Immature natural killer cell (primary cell): ENCODE measurements around the gene TBATA. TPM values are rescaled to one million over a fixed set of nuclear protein-coding genes. Genes with fewer than 3 reads are reported as not detected.

Source experiments
- DNase-seq, 3 donors: peaks; one replicate each; pipeline ENCODE4 v3.0.0; 2022; ENCODE audit warnings: mixed read lengths in 1 of 3
- H3K27ac Mint-ChIP-seq, 6 donors: one replicate each; pipeline ENCODE4 v1.8.0; 2020; ENCODE audit warnings: mixed read lengths in 6 of 6, mild to moderate bottlenecking in 5 of 6, inconsistent platforms in 4 of 6, moderate library complexity in 3 of 6
- H3K27me3 Mint-ChIP-seq, 3 donors: one replicate each; pipeline ENCODE4 v1.8.0; 2020 to 2021; ENCODE audit warnings: low read depth in 3 of 3, mild to moderate bottlenecking in 3 of 3, mixed read lengths in 3 of 3, moderate library complexity in 3 of 3, inconsistent platforms in 1 of 3
- H3K36me3 Mint-ChIP-seq, 3 donors: one replicate each; pipeline ENCODE4 v1.8.0; 2020; ENCODE audit warnings: mixed read lengths in 3 of 3, inconsistent platforms in 2 of 3, mild to moderate bottlenecking in 2 of 3
- H3K4me1 Mint-ChIP-seq, 2 donors: one replicate each; pipeline ENCODE4 v1.8.0; 2020; ENCODE audit warnings: inconsistent platforms in 2 of 2, mild to moderate bottlenecking in 2 of 2, mixed read lengths in 2 of 2, moderate library complexity in 1 of 2
- H3K4me3 Mint-ChIP-seq, 5 donors: one replicate each; pipeline ENCODE4 v1.8.0; 2020; ENCODE audit warnings: mild to moderate bottlenecking in 5 of 5, mixed read lengths in 5 of 5, inconsistent platforms in 3 of 5, moderate library complexity in 3 of 5
- H3K9me3 Mint-ChIP-seq, 6 donors: one replicate each; pipeline ENCODE4 v1.8.0; 2020; ENCODE audit warnings: mild to moderate bottlenecking in 6 of 6, mixed read lengths in 6 of 6, inconsistent platforms in 4 of 6, moderate library complexity in 3 of 6
- polyA plus RNA-seq, 3 donors: library from polyadenylated mRNA; unstranded; fragments of 300-500 nt; fragmentation: Illumina TruSeq; gene quantifications; one replicate each; pipeline ENCODE4 v1.2.3, GENCODE V29; 2021

TBATA gene
- polyA plus RNA-seq, 3 donors from 2014 or later = not detected

- Mint-ChIP-seq H3K4me3 (no peak overlapping the region), H3K36me3 (no peaks in the 10 kb centered on the region), H3K27ac (peak overlapping the region in 1 of 6 donors; percentile 45), H3K4me1 (peaks cover 10% of the 10 kb centered on the region in 2 donors), H3K9me3 (no peaks in the 10 kb centered on the region), H3K27me3 (peaks cover 0 to 2% (median 0%) of the 10 kb centered on the region in 3 donors)
- no peak for DNase-seq
Observed at GRCh38 chr10:70745555-70745954, 39.6 kb downstream of the TBATA start.

DNA sequence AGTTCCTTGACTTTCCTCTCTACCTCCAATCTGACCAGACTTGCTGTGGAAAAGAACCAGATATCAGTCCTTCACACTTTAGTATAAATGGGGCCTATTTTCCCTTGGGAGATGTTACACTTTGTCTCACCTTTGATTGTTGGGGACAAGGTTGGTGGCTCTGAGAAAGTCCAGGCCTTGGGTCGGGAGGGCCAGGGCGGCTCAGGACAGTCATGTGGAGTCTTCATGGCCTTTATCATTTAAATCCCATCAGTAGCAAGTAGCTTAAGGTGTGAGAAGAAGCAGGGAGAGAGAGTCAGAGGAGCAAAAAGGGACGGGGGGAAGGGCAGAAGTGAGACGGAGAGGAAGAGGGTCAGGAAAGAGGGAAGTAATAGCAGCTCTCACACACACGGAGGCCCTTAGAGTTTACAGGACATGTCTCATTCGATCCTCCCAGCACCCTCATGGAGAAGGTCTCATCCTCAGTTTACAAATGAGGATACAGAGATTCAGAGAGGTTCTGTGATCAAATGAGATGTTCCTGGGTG is 40.5 kb downstream of the TBATA start:
- H3K27ac Mint-ChIP-seq = no peak overlapping the region
- H3K9me3 Mint-ChIP-seq = no peaks in the 10 kb centered on the region
- H3K4me1 Mint-ChIP-seq = peaks cover 10% of the 10 kb centered on the region in 2 donors
- peaks cover 0 to 2% (median 0%) of the 10 kb centered on the region in 3 donors for H3K27me3 Mint-ChIP-seq
- no peak overlapping the region for H3K4me3 Mint-ChIP-seq
- no peak for DNase-seq
- no peaks in the 10 kb centered on the region for H3K36me3 Mint-ChIP-seq

- Mint-ChIP-seq H3K27ac (no peak overlapping the region), H3K9me3 (no peaks in the 10 kb centered on the region)
Observed at GRCh38 chr10:70743879-70744278, 41.3 kb downstream of the TBATA start.

DNA sequence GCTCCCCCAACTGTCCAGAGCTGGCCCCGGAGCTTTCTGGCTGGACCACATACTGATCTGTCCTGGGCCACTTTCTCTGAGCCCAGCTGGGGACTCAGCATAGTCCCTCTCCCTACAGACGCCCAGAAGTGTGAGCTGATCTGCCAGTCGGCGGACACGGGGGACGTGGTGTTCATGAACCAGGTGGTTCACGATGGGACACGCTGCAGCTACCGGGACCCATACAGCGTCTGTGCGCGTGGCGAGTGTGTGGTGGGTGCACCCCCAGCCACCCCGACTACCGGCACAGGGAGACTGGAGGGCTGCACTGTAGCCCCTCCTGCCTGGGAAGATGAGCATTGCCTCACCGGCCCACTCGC is 41.8 kb downstream of the TBATA start:
- Mint-ChIP-seq H3K4me1 (peaks cover 10% of the 10 kb centered on the region in 2 donors), H3K4me3 (no peak overlapping the region), H3K9me3 (no peaks in the 10 kb centered on the region), H3K27ac (no peak overlapping the region), H3K27me3 (peaks cover 0 to 2% (median 0%) of the 10 kb centered on the region in 3 donors), H3K36me3 (no peaks in the 10 kb centered on the region)
- DNase-seq = no peak

More at GRCh38 chr10:70743879-70744278, 41.3 kb downstream of the TBATA start:
- Mint-ChIP-seq H3K36me3 (no peaks in the 10 kb centered on the region), H3K4me1 (peaks cover 10% of the 10 kb centered on the region in 2 donors), H3K27me3 (peaks cover 0 to 2% (median 0%) of the 10 kb centered on the region in 3 donors), H3K4me3 (no peak overlapping the region)
- DNase-seq = no peak

GRCh38 chr10:70742537-70743429 is 42.4 kb downstream of the TBATA start:
- Mint-ChIP-seq H3K4me3 (peak overlapping the region in 2 of 5 donors; percentile 3 to 27), H3K27me3 (peaks cover 0 to 2% (median 0%) of the 10 kb centered on the region in 3 donors), H3K27ac (peak overlapping the region in 3 of 6 donors; percentile 3 to 57 (median 46)), H3K9me3 (no peaks in the 10 kb centered on the region), H3K4me1 (peaks cover 10% of the 10 kb centered on the region in 2 donors), H3K36me3 (no peaks in the 10 kb centered on the region)
- DNase-seq = no peak

DNA sequence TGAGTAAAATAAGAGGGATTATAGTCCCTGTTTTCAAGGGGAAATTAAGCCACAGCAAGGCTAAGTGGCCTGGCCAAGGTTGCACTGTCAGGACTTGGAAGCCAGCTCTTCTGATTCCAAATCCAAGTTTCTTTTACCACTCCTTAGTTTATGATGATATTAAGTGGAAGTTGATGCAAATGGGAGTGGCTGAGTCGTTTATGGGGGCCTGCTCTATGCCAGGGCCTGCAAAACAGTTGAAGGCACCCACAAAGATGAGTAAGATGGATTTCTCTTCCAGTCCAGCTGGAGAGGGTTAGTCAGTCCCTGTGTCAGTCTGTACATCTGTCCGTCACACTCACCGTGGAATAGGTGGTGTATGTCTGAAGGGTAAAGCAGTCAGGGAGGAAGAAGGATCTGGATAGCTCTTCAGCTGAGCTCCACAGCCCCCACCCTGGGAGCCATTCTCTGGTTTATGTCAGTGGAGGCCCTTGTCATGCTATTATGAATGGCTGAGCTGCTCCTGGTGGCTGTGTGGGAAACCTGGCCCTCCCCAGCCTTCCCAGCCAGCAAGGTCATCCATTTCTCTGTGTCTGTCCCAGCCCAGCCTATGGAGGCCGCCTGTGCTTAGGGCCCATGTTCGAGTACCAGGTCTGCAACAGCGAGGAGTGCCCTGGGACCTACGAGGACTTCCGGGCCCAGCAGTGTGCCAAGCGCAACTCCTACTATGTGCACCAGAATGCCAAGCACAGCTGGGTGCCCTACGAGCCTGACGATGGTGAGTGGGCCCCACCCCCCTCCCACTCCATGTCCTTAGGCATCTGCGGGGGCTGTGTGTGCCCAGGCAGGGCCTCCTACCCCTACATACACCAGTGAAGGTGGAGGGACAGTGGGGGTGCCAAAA is 44.5 kb downstream of the TBATA start:
- no peak for DNase-seq
- H3K27me3 Mint-ChIP-seq = no peaks in the 10 kb centered on the region
- H3K9me3 Mint-ChIP-seq = no peaks in the 10 kb centered on the region
- no peaks in the 10 kb centered on the region for H3K36me3 Mint-ChIP-seq
- H3K4me1 Mint-ChIP-seq = peaks cover 10% of the 10 kb centered on the region in 2 donors
- H3K27ac Mint-ChIP-seq = peak overlapping the region in 1 of 6 donors; percentile 69
- no peak overlapping the region for H3K4me3 Mint-ChIP-seq

GRCh38 chr10:70738761-70739121 is 46.4 kb downstream of the TBATA start:
- Mint-ChIP-seq H3K27ac (no peak overlapping the region), H3K27me3 (no peaks in the 10 kb centered on the region), H3K4me3 (no peak overlapping the region), H3K9me3 (no peaks in the 10 kb centered on the region), H3K36me3 (no peaks in the 10 kb centered on the region), H3K4me1 (peaks cover 10% of the 10 kb centered on the region in 2 donors)
- no peak for DNase-seq

- H3K4me1 Mint-ChIP-seq = peaks cover 9 to 10% of the 10 kb centered on the region in 2 donors
- H3K36me3 Mint-ChIP-seq = peaks cover 0 to 1% (median 0%) of the 10 kb centered on the region in 3 donors
- H3K9me3 Mint-ChIP-seq = no peaks in the 10 kb centered on the region
- DNase-seq = no peak
- no peaks in the 10 kb centered on the region for H3K27me3 Mint-ChIP-seq
- H3K27ac Mint-ChIP-seq = no peak overlapping the region
- no peak overlapping the region for H3K4me3 Mint-ChIP-seq
Observed at GRCh38 chr10:70738006-70738760, 47.0 kb downstream of the TBATA start.

- peak overlapping the region in 1 of 6 donors; percentile 50 for H3K27ac Mint-ChIP-seq
- no peak overlapping the region for H3K4me3 Mint-ChIP-seq
- DNase-seq = no peak
- peaks cover 0 to 5% (median 0%) of the 10 kb centered on the region in 3 donors for H3K36me3 Mint-ChIP-seq
- H3K4me1 Mint-ChIP-seq = peaks cover 0 to 1% of the 10 kb centered on the region in 2 donors
- no peaks in the 10 kb centered on the region for H3K9me3 Mint-ChIP-seq
- no peaks in the 10 kb centered on the region for H3K27me3 Mint-ChIP-seq
Observed at GRCh38 chr10:70737250-70737649, 47.9 kb downstream of the TBATA start.

- Mint-ChIP-seq H3K27me3 (no peaks in the 10 kb centered on the region), H3K27ac (no peak overlapping the region), H3K4me3 (no peak overlapping the region), H3K36me3 (peaks cover 0 to 5% (median 0%) of the 10 kb centered on the region in 3 donors), H3K4me1 (peaks cover 5 to 6% of the 10 kb centered on the region in 2 donors), H3K9me3 (no peaks in the 10 kb centered on the region)
- no peak for DNase-seq
Observed at GRCh38 chr10:70736525-70736924, 48.7 kb downstream of the TBATA start.

DNA sequence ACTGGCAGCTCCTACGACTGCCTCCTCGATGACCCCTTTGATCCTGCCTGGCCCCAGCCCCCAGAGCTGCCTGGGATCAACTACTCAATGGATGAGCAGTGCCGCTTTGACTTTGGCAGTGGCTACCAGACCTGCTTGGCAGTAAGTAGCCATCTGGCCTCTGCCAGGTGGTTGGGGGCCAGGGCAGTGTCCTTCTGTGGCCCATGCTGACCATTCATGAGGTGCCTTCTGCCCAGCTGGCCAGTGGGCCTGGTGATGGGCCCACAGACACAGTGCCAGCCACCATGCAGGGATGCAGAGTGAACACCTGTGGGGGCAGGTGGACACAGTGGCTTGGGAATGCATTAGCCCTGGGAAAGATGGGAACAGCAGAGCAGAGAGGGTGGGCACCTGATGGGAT is 50.0 kb downstream of the TBATA start:
- DNase-seq = no peak
- no peak overlapping the region for H3K27ac Mint-ChIP-seq
- no peaks in the 10 kb centered on the region for H3K9me3 Mint-ChIP-seq
- peaks cover 9 to 12% of the 10 kb centered on the region in 2 donors for H3K4me1 Mint-ChIP-seq
- peaks cover 0 to under 1% (median 0%) of the 10 kb centered on the region in 3 donors for H3K27me3 Mint-ChIP-seq
- H3K36me3 Mint-ChIP-seq = peaks cover 0 to 5% (median 0%) of the 10 kb centered on the region in 3 donors
- H3K4me3 Mint-ChIP-seq = no peak overlapping the region

DNA sequence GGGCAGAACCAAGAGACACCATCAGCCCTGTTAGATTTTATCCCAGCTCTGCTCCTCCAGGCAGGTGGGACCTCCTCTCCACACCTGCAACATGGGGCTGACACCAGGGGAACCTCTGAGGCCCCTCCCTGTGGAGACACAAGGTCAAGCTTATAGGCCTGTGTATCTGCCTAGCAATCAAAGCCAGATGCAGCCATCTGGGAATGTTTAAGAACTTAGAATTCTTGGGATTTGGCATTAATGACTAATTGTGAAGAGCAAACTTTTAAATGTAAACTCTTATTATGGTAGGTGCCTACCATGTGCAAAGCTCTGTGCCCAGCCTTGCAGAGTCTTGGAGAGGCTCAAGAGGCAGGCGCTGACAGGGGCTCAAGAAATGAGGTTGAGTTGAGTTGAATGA is 52.1 kb downstream of the TBATA start:
- Mint-ChIP-seq H3K9me3 (no peaks in the 10 kb centered on the region), H3K4me1 (peaks cover 9 to 12% of the 10 kb centered on the region in 2 donors), H3K4me3 (no peak overlapping the region), H3K36me3 (peaks cover 0 to 5% (median 0%) of the 10 kb centered on the region in 3 donors), H3K27me3 (peaks cover 0 to 1% (median 0%) of the 10 kb centered on the region in 3 donors), H3K27ac (no peak overlapping the region)
- no peak for DNase-seq

DNA sequence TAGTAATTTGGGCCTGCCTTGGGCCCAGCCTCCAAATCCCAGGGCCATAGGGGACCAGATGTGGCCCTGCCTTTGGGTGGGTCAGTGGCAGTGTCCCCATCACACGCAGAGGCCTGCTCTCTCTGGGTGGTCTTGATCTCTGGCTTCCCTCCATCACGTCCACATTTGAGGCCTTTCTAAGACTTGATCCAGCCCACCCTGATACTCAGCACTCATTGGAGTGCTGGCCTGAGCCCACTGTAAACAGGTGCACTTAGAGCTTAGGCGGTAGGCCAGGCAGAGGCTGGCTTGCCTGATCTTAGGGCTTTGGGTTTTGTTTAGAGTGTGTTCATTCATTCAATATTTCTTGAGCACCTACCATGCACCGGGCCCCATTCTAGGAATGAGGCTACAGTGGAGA is 52.6 kb downstream of the TBATA start:
- peak overlapping the region in 1 of 6 donors; percentile 49 for H3K27ac Mint-ChIP-seq
- DNase-seq = no peak
- peaks cover 0 to 5% (median 0%) of the 10 kb centered on the region in 3 donors for H3K36me3 Mint-ChIP-seq
- no peaks in the 10 kb centered on the region for H3K9me3 Mint-ChIP-seq
- no peak overlapping the region for H3K4me3 Mint-ChIP-seq
- peaks cover 9 to 12% of the 10 kb centered on the region in 2 donors for H3K4me1 Mint-ChIP-seq
- peaks cover 0 to 1% (median 0%) of the 10 kb centered on the region in 3 donors for H3K27me3 Mint-ChIP-seq
